ENCODE results near the gene OGDH. TPM values are rescaled to one million over a fixed set of nuclear protein-coding genes. Genes with fewer than 3 reads are reported as not detected.
A peak's percentile ranks its signal among the peaks of the same experiment; 100 is the strongest.

Gene OGDH
- total and polyA plus RNA-seq, 3 donors from 2014 or later, result 82.4 to 95.1 (median 87.0) TPM

GRCh38 chr7:44563171-44563679, 43.2 kb upstream of the OGDH start:
- no peak for DNase-seq
- intact Hi-C loops (cut with DNase I; ENCODE audit: low total_unique reads), result no loop called here
- TF ChIP-seq CTCF (IDR thresholded peaks at IDR 0.05) (no peak), POLR2A (IDR thresholded peaks at IDR 0.05) (no peak)
- no peak overlapping the region for H3K4me3 ChIP-seq
- H3K36me3 ChIP-seq (ENCODE audit: low read depth, missing control alignments), result no peaks in the 10 kb centered on the region
- H3K27me3 ChIP-seq, result no peaks in the 10 kb centered on the region
- 81 to 82% methylated on average over 3 of the region's 3 CpGs for whole genome bisulfite sequencing, 2 donors
- no peaks in the 10 kb centered on the region for H3K9me3 ChIP-seq
- H3K4me1 ChIP-seq, result no peaks in the 10 kb centered on the region
- H3K27ac ChIP-seq, result no peak overlapping the region

GRCh38 chr7:44564606-44565005, 41.8 kb upstream of the OGDH start:
- intact Hi-C loops (cut with DNase I; ENCODE audit: low total_unique reads), result no loop called here
- Histone ChIP-seq H3K4me3 (no peak overlapping the region), H3K9me3 (no peaks in the 10 kb centered on the region), H3K27me3 (no peaks in the 10 kb centered on the region), H3K27ac (no peak overlapping the region), H3K36me3 (ENCODE audit: low read depth, missing control alignments) (no peaks in the 10 kb centered on the region), H3K4me1 (no peaks in the 10 kb centered on the region)
- DNase-seq, result no peak
- TF ChIP-seq POLR2A (IDR thresholded peaks at IDR 0.05) (no peak), CTCF (IDR thresholded peaks at IDR 0.05) (no peak)
- WGBS, 2 donors, result 77 to 81% methylated on average over 2 of the region's 2 CpGs

GRCh38 chr7:44565097-44565794, 41.2 kb upstream of the OGDH start:
- no peaks in the 10 kb centered on the region for H3K27me3 ChIP-seq
- H3K36me3 ChIP-seq (ENCODE audit: low read depth, missing control alignments), result no peaks in the 10 kb centered on the region
- TF ChIP-seq POLR2A (IDR thresholded peaks at IDR 0.05), result no peak
- TF ChIP-seq CTCF (IDR thresholded peaks at IDR 0.05), result peak; percentile 77 to 97 (median 85)
- no peak overlapping the region for H3K27ac ChIP-seq
- H3K4me1 ChIP-seq, result no peaks in the 10 kb centered on the region
- H3K9me3 ChIP-seq, result no peaks in the 10 kb centered on the region
- DNase-seq, result peak; percentile 79
- intact Hi-C loops (cut with DNase I; ENCODE audit: low total_unique reads), result no loop called here
- WGBS, 2 donors, result 65 to 77% methylated on average over 10 to 13 of the region's 13 CpGs
- no peak overlapping the region for H3K4me3 ChIP-seq

- no peak for TF ChIP-seq POLR2A (IDR thresholded peaks at IDR 0.05)
- no peak for TF ChIP-seq CTCF (IDR thresholded peaks at IDR 0.05)
- Histone ChIP-seq H3K27ac (no peak overlapping the region), H3K27me3 (no peaks in the 10 kb centered on the region), H3K36me3 (ENCODE audit: low read depth, missing control alignments) (no peaks in the 10 kb centered on the region), H3K4me1 (no peaks in the 10 kb centered on the region), H3K4me3 (no peak overlapping the region), H3K9me3 (no peaks in the 10 kb centered on the region)
- DNase-seq, result no peak
- 79 to 81% methylated on average over 13 to 16 of the region's 16 CpGs for WGBS, 2 donors
- intact Hi-C loops (cut with DNase I; ENCODE audit: low total_unique reads), result no loop called here
Observed at GRCh38 chr7:44565795-44566559, 40.5 kb upstream of the OGDH start.

Data from testis (tissue), 3 donors.